GM04504 (cell line): ENCODE measurements around the gene TRIM44.
"Not testable (repeated sequence)": the region's sequence is repeated elsewhere in the genome, so short reads cannot be mapped to it uniquely, and the experiment has no call there.

Source experiments
- DNase-seq: peaks from one replicate; pipeline ENCODE4 v3.0.0-alpha.2; 2012; ENCODE audit warnings: low read depth

Gene TRIM44

DNA sequence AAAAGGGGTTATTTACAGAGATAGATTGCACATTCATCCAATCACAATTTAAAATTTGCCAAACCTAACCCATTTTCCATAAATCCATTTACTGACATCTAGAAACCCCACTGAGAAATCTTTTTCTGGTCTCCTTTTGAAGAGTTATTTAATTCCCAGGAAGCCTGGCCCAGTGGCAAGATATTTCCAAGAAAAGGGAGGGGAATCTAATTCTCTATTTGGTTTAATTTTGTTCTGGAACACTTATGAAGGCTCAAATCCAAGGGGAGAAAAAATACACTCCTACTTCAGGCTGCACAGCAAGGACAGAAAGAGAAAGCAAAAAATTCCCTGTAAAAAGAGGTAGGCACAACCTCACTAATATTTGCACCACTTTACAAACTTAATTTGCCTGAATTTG, 193.1 kb downstream of the TRIM44 start:
- no peak for DNase-seq

DNA sequence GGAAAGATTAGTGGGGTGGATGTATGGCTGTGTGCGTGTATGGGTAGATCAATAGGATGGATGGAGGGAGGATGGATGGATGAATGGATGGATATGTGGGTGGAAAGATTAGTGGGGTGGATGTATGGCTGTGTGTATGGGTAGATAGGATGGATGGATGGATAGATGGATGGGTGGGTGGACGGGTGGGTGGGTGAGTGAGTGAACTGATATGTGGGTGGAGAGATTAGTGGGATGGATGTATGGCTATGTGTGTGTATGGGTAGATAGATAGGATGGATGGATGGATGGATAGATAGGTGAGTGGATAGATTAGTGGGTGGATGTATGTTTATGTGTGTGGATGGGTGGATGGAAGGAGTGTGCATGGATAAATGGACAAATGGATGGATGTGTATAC, 193.7 kb downstream of the TRIM44 start:
- DNase-seq = no peak

DNA sequence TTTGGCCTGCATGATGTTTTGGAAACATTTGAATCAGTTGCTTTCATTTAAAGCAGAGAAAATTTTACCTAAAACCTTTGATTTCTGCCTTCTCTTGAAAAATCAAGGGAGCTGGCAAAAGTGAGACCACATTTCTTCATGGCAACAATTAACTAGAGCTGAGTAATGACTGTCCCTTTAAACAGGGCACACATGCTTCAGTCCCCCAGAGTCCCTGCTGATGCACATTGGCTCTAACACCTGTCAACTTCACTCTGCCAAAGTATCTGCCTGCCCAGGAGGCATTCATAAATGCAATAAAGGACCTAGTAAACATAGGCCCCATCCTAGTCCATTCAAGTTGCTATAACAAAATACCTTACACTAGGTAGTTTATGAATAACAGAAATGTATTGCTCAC, 194.2 kb downstream of the TRIM44 start:
- DNase-seq = no peak

DNA sequence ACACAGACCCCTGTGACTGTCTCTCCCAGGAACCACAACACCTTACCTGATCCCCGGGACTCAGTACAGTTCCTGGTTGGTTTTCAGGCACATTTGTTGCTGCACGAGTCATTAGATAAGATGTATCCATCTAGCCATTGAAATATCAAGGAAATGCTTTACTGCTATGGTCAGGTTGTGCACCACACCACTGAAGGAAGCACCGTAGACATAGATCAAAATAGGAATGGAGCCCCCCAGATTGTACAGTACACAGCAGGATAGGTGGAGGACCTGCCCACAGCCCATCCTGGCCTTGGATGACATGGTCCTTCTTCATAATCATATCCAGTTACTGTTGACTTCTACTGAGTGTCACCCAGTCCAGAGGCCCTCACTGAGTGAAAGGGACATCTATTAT, 195.3 kb downstream of the TRIM44 start:
- no peak for DNase-seq

DNA sequence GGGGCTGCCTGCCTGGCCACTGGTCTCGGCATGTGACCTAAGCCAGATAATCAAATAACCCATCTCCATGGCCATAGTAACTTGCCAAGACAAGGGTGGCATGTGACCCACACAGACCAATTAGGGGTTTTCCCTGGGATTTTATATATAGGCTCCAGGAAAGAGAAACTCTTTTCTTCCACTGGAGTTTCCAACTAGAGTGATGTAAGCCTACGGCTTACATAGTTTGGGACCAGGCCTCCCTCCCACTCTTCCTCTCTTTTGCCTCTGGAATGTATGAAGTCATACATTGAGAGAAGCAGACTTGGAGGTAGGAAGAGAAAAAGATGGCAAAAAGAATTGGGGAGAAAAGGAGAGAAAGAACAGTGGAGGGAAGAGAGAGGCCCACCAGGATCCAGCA, 196.7 kb downstream of the TRIM44 start:
- DNase-seq = no peak

DNA sequence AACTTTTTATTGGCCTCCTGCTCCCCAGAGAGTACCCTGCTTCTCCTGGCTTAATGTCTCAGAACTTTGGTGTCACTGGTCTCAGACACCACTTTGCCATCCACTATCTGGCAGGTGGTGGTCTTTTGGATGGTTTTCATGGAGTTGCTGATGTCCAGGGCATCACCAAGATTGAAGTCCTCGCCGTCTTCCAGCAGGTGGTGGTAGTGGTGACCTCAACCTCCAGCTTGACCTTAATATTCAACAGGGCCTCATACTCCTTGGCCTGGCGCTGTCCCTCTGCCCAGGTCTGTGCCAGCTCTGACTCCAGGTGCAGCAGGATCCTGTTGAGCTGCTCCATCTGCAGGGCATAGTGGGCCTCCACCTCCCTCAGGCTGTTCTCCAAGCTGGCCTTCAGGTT, 197.6 kb downstream of the TRIM44 start:
- DNase-seq = not testable (repeated sequence)

DNA sequence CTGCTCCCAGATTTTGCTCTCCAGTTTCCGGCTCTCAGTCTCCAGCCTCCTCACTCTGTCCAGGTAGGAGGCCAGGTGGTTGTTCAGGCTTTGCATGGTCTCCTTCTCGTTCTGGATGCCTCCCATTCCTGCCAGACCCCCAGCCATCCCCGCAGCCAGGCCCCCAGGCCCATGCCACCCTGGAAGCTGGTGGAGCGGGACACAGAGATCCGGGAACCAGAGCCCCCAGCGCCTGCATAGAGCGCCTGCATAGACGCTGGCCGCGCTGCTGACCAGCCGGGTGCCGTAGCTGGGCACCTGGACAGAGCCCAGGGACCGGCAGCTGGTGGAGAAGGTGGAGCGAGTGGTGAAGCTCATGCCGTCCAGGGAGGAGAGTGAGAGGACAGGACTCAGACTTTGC, 198.6 kb downstream of the TRIM44 start:
- DNase-seq = no peak

DNA sequence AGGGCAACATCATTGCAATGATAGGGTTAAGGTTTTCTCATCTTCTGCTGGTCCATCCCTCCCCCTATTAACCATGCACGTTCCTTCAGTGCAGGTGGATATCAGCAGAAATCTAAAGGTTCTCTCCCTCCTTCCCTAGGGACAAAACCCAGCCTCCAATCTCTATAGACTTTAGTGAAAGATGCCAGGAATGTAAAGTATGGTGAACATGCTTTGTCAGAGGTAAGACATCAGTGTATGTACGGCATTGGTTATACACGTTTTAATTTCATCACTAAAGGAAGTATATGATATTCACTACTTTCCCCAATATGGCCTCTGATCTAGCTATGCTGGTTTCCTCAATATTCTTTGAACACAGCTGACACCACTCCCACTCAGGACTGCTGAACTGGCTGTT, 200.1 kb downstream of the TRIM44 start:
- DNase-seq = no peak

DNA sequence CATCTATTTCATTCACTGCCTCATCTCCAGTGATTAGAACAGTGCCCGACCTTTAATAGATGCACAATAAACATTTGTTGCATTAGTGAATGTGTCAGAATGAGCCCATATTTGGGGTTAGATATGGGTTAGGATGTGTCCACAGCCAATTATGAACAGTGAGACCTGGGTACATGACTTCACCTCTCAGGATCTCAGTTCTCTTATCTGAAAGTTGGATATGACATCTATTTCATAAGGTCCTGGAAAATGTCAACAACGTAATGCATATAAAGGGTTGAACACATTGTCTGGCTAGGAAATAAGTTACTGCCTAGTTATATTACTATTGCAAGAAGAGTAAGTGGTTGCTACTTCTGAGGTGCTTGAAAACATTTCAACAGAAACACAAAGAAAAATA, 201.6 kb downstream of the TRIM44 start:
- no peak for DNase-seq

DNA sequence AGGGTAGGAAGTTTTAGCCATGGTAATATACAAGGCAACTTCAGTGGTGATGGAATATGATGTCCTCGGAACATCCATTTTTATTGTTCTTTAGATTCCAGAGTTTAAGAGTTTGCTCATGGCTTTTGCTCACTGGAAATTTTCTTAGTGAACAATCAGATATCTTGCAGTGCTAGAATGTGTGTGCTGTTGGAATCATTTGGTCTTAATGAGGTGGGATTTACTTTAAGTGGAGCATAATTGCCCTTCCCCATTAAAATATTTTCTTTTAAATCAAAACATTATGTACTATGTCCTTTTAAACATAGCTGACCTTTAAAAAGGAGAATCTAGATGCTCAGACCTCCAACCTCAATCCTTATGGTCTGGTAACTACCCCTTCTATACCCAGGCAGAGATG, 204.0 kb downstream of the TRIM44 start:
- DNase-seq = no peak
